Stimulated activated CD8-positive, alpha-beta memory T cell treated with anti-CD3 and anti-CD28 coated beads, Interleukin-4, amount 100 ng/mL, for 1 hour (primary cell): ENCODE measurements around the gene NR1D2.
"Not testable (repeated sequence)": the region's sequence is repeated elsewhere in the genome, so short reads cannot be mapped to it uniquely, and the experiment has no call there.

ENCODE experiments used
- DNase-seq, 2 donors: peaks; one replicate each; pipeline ENCODE4 v3.0.0-alpha.2; 2020; ENCODE audit warnings: low read depth in 2 of 2, low spot score in 1 of 2

NR1D2 gene

DNA sequence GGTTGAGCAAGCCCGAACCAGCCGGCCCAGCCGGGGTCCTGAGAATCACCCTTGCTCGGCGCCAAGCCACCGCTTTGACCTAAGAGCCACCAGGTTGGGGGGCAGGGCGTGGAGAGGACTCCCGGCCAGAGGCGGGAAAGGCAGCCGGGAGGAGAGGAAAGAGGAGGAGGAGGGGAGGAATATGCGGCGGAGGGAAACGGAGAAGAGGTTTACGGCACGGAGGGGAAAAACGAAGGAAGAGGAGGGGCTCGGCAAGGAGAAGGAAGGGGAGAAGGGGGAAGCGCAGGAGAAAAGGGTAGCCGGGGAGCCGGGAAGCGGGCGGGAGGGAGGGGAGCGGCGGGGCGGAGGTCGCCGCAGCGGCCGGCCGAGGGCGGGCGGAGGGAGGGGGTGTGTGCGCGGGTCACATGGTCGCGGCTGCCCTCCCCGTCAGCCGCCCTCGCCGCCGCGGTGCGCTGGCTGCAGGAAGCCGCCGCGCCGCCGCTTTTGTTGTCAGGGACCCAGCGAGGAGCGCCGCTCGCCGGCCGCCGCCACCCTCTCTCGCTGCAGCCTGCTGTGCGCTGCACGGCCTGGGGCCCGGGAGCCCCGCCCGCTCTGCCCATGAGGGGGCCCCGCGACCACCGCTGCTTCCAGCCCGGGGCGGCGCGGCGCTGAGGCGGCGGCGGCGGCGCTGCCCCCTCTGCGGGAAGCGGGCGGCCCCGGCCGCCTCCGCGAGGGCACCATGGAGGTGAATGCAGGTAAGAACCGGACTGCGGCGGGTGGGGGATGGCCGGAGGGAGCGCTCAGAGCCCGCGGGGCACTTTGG is at the start of gene NR1D2:
Gene NR1D2, plus strand, starts transcription at position 426 of the 802 bp plus-strand sequence. Its CDS starts 293 bp downstream, at position 719.
- DNase-seq, result peak; percentile 49 to 62

DNA sequence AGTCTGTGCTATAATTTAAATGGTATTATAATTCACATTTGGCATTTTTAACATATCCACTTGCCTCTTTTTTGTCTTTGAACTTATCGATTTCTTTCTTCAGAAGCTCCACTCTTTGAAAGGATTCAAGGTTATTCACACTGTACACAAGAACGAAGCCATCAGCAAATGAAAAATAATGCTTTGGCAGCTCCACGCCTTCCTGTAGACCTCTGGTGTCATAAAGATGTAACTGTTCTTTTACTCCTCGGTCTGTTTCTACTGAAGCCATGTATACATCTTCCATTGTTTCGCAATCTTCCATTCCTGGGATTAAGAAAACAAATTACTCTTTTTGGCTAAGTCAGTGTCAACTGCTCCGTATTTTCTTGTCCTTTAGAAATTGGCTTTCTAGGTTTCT is 44.3 kb upstream of the NR1D2 start:
- DNase-seq, result no peak

DNA sequence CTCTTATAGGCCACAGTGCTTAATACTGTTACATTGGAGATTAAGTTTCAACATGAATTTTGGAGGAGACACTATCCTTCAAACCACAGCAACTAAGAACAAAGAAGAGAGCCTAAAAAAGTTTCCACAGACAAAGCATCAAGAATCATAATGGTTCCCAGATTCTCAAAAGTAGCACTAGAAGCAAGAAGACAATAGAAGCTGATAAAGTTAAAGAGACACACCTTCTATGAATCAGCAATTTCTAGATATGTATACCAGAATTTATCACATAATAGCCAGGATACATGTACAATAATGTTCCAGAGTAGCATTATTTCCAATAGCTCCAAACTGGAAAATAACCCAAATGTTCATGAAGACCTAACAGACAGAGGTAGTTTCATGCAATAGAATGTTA is 40.5 kb upstream of the NR1D2 start:
- no peak for DNase-seq

DNA sequence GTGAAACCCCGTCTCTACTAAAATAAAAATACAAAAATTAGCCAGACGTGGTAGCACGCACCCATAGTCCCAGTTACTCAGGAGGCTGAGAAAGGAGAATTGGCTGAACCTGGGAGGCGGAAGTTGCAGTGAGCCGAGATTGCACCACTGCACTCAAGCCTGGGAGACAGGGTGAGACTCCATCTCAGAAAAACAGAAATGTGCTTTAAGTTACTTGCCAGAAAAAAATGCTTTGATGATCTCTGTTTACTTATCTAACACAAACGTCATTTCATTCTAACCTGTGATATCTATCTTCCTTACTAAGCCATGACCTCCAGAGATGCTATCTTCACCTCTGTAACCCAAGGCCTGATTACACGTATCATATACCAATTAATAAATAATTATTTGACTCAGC is 35.7 kb upstream of the NR1D2 start:
- DNase-seq, result no peak

DNA sequence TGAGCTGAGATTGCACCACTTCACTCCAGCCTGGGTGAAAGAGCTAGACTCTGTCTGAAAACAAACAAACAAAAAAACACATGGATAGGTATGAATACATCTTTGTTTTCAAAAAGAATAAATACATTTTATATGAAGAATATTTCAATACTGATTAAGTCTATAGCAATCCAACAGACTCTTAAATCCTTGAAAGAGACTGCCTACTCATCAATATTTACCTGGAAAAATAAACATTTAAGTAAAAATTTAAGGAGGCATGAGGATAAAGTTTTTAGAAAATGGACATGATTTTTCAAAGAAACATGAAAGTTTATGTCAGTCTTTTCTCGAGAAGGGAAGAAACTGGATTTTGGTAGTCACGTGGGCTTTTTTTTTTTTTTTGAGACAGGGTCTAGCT is 33.7 kb upstream of the NR1D2 start:
- no peak for DNase-seq

DNA sequence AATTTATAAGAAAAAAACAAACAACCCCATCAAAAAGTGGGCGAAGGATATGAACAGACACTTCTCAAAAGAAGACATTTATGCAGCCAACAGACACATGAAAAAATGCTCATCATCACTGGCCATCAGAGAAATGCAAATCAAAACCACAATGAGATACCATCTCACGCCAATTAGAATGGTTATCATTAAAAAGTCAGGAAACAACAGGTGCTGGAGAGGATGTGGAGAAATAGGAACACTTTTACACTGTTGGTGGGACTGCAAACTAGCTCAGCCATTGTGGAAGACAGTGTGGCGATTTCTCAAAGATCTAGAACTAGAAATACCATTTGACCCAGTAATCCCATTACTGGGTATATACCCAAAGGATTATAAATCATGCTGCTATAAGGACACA is 32.8 kb upstream of the NR1D2 start:
- not testable (repeated sequence) for DNase-seq

DNA sequence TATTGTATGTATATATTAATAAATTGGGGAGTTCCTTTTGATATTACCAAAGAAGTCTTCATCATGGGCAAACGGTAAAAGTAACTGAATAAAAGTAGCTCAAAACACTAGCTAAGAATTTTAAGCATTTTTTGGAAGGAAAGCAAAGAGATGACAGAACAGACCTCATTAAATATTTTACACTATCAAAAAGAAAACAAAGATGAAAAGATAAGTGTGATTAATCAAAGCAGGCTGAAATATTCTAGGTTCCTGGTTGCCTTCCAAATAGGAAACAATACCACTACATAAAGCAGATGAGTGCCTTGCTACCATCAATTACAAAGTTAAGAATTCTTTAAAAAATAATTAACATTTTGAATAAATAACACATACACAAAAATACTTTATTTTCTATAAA is 31.9 kb upstream of the NR1D2 start:
- DNase-seq, result no peak

DNA sequence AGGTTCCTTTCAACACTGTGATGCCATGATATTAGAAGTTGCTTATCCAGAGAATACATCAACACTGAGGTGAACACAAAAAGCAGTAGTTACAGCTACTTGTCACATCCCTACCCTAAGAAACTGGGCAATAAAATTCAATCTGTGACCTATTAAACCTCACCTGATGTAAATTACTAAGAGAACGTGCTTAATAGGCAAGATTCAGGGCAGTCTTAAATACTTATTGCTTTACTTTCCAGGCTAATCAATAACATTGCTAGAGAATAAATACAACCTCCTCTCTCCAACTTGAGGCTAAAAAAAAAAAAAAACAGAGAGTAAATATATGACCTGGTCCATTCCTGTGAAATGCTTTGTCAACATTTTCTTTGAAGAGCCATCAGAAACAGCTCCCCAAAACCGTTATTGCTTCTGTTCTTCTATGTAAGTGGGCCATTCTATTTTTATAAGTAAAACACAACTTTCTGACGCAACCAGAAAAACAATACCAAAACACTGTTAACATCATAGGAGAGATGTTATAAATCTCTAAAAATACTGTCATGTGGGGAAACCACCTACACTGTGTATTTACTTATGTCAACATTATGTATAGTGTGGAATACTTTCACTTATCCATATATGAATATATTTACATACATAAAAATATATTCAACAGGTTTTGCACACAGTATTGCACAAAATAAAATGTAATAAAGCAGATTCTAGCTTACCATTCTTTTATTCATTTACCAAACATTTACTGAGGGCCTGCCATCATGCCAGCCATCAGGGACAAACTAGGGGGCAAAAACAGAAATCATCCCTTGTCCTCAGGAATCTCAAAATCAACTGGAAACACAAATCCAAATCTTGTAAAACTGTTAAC is 31.0 kb upstream of the NR1D2 start:
- DNase-seq, result no peak

DNA sequence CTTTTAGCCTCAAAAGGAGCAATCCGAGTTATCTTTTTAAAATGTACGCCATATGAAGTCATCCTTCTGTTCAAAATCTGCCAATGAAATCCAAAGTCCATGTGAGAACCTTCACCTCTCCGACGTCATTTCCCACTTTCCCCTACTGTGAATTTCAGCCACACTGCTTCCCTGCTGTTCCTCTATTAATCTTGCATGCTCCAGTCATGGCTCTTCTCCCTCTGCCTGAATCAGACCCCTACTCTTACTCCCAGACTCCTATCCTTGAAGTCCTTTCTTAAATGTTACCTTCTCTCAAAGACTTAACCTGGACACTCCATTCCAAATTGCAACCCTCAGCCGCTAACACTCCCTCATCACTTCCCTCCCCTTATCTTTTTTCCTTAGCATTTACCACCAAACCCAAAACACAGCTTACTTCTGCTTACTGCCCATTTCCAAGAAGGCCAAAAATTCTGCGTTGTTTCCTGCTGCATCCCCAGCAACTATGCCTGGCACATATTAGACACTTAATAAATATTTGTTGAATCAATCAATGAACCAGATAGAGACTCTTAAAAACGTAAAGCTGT is 29.5 kb upstream of the NR1D2 start:
- DNase-seq, result no peak

DNA sequence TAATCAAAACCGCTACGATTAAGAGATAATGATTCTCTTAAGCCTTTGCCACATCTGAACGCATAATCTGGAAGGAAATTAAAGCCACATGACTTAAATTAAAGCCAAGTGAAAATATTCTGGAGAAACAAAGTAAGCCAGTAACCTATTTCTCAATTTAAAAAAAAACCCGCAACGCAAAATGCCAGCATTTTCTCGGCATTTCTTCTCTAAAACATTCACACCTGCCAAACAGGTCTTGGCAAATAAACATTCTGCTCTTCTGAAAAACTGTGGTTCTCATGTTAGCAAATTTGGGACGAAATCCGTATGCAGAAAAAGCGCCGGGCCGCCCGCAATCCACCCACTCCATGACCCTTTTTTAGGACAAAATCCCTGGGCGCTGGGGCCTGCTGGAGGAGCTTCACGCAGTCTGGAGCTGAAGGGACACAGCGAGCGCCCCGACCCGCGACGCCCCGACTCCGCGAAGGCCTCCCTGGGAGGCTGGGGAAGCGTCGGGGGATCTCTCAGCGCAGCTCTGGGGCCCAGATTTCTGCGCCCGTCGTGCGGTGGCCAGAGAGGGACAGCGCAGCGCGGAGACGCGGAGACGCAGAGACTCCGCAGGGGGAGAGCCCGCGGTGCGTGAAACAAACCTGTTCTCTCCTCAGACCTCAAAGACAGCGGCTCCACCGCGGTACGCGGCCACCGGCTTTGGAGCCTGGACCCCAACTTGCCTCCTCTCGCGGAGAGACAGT is 28.8 kb upstream of the NR1D2 start:
- no peak for DNase-seq

DNA sequence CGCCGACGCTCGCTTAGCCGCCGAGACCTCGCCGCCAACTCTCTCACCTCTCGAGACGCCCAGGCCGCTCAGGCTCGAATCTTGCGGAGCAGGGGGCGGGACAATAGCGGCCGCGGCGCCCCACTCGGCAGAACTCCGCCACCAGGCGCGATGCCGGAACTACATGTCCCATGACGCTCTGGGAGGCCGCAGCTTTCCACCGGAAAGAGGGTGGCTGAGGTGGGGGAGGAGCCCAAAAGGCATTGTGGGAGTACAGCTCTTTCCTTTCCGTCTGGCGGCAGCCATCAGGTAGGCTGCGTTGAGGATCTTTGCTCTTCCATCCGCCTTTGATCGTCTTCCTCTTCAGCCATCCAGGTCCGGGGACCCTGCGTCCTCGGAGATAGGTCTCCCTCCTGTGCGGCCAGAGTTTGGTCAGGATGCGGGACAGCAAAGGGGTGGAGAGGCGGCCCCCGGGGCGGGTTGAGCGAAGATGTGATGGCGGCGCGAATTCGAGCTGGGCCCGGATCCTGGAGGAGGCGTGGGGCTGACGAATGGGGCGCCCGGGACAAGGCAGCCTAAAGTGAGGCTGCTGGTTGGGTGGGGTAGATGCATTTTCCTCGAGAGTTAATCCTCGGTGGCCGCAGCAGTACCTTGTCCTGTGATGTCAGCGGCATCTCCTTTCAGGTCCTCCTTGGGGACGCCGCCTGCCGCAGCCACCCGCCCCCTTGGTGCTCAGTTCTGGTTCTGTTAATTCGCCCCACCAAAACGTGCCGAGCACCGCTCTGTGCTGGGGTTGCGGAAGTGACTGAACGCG is 28.0 kb upstream of the NR1D2 start, which contains the start of the genes NKIRAS1 and RPL15:
Gene NKIRAS1, minus strand, starts transcription at position 105 of the 793 bp plus-strand sequence. CDS start 6,086 bp downstream, outside the sequence.
Gene RPL15, plus strand, starts transcription at position 247 of the 793 bp plus-strand sequence. CDS start 728 bp downstream, outside the sequence.
- peak; percentile 91 to 96 for DNase-seq

DNA sequence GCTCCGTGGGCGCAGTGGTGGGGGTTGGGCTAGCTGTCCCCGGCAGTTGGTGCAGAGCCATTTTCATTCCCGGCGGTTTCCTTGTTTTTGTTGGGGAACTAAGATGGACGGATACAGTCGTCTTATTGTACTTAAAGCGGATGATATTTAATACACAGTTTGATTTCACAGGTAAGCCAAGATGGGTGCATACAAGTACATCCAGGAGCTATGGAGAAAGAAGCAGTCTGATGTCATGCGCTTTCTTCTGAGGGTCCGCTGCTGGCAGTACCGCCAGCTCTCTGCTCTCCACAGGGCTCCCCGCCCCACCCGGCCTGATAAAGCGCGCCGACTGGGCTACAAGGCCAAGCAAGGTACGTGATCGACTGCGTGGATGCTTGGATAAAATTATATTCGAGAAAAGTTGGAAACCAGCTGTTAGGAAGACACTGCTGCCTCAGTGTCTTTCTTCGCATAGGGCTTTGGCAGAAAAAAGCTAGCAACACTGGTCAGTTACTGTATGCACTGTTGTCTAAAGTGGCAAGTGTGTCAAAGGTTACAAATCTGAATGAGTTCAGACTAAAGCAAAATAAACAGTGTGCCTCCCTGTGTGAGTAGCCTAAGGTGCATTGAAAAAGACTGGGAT is 27.3 kb upstream of the NR1D2 start:
- not testable (repeated sequence) for DNase-seq

DNA sequence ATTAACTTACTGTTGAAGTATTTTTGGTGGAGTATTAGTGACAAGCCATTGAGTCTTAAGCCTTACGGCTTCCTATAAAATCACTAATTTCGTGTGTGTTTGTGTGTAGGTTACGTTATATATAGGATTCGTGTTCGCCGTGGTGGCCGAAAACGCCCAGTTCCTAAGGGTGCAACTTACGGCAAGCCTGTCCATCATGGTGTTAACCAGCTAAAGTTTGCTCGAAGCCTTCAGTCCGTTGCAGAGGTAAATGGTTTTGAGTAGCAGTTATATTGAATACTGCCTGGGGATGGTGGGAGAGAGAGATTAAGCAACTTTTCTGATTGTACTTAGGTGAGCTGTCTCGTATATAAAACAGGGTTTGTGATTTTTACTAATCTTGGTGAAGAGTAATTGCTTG is 26.8 kb upstream of the NR1D2 start:
- not testable (repeated sequence) for DNase-seq

DNA sequence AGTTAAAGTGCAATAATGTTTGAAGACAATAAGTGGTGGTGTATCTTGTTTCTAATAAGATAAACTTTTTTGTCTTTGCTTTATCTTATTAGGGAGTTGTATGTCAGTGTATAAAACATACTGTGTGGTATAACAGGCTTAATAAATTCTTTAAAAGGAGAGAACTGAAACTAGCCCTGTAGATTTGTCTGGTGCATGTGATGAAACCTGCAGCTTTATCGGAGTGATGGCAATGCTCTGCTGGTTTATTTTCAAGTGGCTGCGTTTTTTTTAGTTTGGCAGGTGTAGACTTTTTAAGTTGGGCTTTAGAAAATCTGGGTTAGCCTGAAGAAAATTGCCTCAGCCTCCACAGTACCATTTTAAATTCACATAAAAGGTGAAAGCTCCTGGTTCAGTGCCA is 25.5 kb upstream of the NR1D2 start:
- DNase-seq, result no peak

DNA sequence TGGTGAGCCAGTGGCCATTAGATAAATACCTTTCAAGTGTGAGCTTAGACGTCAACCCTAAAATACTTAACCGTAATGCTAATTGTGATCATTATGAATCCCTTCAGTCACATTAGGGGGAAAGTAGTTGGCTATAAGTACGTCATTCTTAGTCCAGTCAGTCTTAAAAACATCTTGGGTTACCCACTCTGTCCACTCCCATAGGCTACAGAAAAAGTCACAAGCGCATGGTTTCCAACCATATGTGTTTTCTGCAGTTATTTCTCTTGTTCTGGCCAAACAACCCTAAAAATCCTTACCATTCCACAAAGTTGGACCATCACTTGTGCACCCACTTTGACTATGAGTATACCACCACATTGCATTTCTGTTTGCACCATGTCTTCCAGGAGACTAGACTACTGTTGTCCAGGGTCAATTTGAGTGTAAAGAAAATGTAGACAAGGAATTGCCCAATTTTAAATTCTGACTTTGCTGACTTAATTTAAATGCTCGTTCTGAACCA is 24.9 kb upstream of the NR1D2 start:
- DNase-seq, result no peak

DNA sequence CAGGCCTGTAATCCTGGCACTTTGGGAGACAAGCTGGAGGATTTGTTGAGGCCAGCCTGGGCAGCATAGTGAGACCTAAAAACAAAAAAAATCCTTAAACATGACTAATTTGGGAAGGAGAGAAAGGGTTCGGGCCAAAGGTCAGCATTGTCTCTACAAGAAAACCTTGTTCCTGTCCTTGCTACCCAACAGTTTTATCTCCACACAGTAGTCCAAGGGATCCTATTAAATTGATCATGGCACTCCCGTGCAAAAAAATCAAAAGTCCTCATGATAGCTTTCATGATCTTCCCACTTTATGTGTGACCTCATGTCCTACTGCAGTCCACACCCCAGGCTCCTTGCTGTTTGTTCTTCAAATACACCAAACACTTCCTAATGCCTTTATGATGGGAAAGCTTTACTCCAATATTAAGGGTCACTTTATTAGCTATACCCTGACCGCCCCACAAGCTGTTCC is 24.0 kb upstream of the NR1D2 start:
- DNase-seq, result no peak

DNA sequence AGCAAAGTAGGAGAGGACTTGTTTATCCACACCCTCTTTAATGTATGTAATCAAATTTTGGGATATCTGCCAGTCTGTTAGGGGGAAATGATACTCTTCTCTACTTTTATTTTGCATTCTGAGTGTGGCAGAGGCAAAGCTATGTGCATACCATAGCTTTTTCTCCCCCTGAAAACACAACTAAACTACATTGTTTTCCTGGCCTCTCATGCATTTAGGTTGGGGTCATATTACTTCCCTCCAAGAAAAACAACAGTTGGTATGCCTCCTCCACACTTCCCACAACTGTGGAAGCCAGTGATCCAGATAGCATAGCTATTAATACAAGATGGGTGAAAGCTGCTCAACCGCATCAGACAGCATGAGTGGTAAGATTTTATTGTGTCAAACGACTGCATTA is 21.3 kb upstream of the NR1D2 start:
- no peak for DNase-seq

DNA sequence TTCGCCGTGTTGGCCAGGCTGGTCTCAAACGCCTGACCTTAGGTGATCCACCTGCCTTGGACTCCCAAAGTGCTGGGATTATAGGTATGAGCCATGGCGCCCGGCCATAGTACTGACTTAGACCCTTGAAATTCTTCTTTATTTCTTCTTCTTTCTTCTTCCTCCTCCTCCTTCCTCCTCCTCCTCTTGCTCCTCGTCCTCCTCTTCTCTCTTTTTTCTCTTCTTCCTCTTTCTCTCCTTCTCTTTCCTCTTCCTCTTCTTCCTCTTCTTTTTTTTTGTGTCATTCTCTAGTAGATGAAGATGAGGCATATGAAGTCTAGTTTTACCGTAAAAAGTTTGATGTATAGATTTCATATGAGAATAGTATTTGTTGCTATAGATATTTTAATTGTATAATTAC is 18.8 kb upstream of the NR1D2 start:
- no peak for DNase-seq

DNA sequence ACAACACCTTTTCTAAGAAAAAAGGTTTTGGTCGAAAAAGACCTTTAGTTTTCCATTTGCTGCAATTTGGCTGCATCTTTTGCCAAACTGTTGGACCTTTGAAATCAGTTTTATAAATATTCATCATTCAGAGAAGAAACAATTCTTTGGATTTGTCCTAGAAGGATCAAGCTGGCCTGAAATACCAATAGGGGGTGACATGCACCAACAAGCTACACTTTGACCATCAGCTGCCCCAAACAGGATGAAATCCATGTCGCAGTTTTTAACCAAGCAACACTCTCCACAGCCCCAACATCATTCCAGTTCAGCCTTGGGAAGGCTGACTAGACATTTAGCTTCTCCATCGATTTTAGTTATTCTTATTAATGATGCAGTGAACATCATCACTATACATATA is 18.4 kb upstream of the NR1D2 start:
- DNase-seq, result no peak
